GM19238 (cell line): ENCODE results near the gene ABCF2.

ENCODE experiments used
- DNase-seq: peaks from one replicate; pipeline ENCODE4 v3.0.0; 2011; ENCODE audit warnings: low spot score; ENCODE audit not compliant: insufficient read length

Gene ABCF2

GRCh38 chr7:151226560-151226874 is 488 bp downstream of the ABCF2 start:
- DNase-seq: no peak

GRCh38 chr7:151225948-151226510 is 976 bp downstream of the ABCF2 start:
- no peak for DNase-seq

DNA sequence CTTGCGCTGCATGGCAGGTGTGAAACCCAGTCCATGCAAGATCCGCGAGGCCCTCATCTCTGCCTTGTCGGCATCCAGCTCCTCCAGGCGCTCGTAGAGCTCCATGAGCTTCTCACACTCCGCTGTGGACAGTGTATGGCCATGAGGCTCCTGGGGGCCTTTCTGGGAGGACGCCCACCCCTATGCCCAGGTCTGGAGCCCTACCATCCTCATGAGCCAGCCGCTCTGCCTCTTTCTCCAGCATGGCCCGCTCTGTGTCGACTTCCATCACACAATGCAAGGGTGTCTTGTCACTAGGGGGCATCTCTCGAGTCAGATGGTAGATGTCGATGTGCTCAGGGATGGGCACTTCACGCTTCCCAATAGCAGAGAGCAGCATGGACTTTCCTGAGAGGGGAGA is 3.3 kb downstream of the ABCF2 start:
- DNase-seq: no peak

GRCh38 chr7:151218170-151218569 is 8.8 kb downstream of the ABCF2 start:
- no peak for DNase-seq

GRCh38 chr7:151215396-151215795 is 11.6 kb downstream of the ABCF2 start:
- no peak for DNase-seq

DNA sequence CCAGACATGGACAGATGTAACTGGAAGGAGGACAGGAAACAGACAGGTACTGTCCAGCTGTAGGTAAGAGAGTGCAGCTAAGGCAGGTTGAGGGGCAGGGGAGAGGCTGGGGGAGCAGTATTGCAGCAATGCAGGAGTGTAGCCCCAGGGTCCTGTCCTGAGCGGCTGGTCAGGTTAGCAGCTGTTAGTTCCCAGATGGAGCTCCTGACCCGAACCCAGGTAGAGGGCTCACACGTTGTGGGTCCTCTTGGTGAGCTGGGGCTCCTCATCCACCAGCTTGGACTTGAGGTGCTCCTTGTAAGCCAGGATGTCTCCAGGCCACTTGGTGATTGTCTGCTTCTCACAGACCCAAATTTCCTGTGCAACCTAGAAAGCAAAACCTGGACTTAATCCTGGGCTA is 13.2 kb downstream of the ABCF2 start:
- no peak for DNase-seq

- DNase-seq: no peak
These were observed 14.4 kb downstream of the ABCF2 start for GRCh38 chr7:151212626-151213025.

DNA sequence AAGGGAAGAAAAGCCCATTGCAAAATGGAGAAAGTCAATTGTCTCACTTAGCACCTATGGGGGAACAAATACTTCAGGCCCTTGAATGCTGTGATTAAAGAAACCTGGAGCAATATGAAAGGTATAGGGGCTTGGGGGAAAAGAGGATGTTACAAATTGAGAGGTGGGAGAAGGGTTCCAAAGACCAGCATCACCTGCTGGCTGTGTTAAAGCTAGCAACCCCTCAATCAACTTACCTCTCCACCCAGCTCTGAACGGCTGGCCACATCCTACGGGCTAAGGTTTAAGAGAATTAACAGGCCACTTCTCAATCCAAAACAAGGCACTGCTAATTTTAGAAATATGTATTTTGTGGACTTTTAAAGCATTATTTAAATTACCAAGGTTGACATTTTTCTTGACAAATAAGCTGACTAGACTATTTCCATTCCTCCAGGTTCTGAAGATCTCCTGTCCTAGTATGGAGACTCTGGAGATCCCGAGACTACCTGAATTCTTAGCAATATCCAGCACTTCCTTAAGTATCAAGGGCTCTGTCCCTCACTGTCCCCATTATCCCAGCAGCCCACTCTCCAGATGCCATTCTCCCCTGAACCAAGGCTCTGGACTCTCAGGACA is 15.7 kb downstream of the ABCF2 start:
- DNase-seq: no peak

DNA sequence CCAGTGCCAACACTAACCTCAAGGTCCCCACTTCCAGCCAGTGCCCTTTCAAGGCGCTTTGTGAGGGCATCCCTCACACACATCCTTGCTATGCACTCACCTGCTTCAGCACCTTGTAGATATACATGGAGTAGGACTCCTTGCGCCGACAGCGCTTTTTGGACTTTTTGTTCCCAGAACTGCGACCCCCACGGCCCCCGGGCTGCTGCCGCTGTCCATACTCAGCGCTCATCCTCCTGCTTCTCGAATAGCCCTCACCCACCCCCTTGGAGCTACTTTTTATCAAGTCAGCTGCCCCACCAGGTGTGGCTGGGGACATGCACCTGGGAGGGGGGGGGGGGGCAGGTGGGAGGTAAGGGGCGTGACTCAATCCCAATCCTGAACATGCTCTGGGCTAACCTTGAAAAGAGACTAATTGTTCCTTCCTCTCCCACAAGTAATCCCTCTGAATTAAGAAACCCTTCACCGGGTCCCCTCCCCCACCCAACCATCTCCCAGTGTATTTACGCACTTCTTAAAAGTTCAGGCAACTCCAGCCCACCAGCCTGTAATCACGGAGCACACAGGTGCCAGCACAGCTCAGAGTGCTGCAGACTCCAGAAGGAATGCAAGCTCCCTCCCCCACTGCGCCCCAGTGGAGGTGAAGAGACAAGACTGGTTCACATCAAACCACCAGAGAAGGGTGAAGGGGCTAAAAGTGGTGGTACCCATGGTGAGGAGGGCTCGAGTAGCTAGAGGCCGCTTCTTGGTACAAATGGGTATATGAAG is 16.7 kb downstream of the ABCF2 start, which contains the start of gene H2BK1:
TSS of gene H2BK1 (minus strand) at position 402 of the 768 bp plus-strand sequence. CDS start at position 232, 170 bp downstream.
- no peak for DNase-seq

GRCh38 chr7:151209588-151209987 is 17.4 kb downstream of the ABCF2 start:
- no peak for DNase-seq

GRCh38 chr7:151208253-151208862 is 18.6 kb downstream of the ABCF2 start:
- DNase-seq: no peak

GRCh38 chr7:151207804-151208203 is 19.2 kb downstream of the ABCF2 start:
- DNase-seq: no peak

DNA sequence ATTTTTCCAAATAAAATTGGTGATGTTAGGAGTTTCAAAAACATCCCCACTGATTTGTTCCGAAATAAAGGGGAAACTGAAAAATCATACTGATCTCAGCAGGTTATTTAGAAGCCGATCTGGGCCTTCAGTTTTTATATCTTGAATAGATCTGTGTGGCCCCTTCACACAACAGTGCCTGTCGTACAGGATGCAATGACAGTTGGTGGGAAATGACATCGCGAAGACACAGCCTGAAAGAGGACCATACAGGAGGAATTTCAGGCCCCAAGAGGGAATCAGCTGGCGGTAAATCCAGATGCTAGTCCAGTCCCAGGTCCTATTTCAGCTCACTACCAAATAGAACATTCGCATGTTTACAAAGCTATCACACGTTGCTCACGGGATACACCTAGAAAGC is 19.7 kb downstream of the ABCF2 start:
- no peak for DNase-seq

DNA sequence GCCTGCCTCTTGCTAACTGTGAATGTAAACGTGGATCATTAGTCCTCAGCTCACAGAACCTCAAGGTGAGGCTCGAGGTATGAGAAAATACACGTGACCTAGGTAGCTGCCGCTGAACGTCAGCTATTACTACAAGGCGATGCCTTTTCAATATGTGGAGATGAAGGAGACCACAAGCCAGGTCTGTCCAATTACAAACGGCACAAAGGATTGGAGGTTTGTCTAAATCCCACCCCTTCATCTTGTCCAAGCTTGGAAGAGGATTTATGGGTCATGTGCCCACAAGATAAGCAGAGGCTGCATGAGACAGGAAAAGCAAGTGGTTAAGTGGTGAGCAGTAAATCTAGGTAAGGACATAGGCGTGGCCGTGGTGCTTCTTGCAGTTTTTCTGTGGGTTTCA is 20.1 kb downstream of the ABCF2 start:
- no peak for DNase-seq

DNA sequence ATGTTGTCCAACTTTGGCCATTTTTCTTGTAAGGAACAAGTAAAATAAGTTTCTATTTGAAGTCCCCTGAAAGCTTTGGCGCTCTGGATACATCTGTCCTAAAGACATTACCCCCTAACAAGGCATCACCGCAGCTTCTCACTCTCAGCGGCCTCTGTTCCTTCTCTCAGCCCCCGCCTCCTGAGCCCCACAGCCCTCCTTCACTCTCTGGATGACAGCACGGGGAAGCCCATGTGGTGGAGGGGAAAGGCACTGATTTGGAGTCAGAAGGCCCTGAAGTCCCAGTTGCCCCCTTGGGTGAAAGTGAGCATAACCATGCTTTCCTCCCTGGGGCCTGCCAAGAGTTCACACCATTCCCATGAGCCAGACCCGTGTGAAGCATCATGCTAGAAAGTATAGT is 21.3 kb downstream of the ABCF2 start:
- no peak for DNase-seq

- no peak for DNase-seq
These were observed 22.5 kb downstream of the ABCF2 start for GRCh38 chr7:151204383-151205032.

DNA sequence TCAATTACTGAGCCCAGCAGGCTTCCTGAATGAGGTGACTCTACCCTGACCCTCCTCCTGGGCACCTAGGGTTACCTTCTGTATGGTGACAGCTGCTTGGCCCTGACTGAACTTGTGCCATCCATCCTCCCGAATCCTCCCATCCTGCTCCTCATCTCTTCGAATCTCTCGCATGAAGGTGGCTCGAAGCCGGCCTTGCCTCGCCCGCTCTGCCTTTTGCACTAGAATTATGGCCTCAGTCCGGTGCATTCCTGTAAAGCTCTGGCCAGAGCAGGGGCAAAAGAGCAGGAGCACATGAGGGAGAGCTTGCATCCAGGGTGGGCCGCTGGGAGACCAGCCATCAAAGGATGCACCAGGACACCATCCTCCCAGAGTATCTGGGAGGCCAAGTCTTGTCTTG is 24.2 kb downstream of the ABCF2 start:
- DNase-seq: no peak

- DNase-seq: no peak
These were observed 25.3 kb downstream of the ABCF2 start for GRCh38 chr7:151201751-151202150.

DNA sequence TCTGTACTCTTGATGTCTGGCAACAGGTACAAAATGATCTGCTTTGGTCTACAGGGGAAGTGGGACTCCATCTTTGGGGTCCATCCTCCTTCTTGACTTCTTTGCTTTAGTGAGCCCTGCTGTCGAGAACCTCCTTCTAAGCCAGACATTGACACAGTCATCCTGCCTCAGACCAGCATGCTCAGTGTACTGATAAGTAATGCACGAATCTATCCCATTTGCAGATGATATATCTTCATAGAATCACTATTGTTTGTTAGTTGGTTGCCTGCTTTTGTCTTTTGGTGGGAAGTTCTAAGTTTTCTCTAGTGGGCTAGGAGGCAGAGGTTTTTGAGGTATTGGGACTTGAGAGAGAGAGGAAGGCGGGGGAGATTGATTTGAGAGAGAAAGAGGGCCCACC is 25.7 kb downstream of the ABCF2 start:
- DNase-seq: no peak

GRCh38 chr7:151198945-151199848 is 27.8 kb downstream of the ABCF2 start:
- DNase-seq: no peak

DNA sequence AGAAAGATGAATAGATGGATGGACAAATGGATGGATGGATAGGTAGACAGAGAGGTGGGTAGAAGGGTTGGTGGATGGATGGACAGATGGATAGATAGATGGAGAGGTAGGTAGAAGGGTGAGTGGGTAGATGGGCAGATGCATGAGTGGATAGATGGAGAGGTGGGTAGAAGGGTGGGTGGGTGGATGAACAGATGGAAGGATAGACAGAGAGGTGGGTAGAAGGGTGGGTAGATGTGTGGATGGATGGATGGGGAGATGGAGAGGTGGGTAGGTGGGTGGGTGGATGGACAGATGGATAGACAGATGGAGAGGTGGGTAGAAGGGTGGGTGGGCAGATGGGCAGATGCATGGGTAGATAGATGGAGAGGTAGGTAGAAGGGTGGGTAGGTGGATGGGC is 29.1 kb downstream of the ABCF2 start:
- DNase-seq: no peak
